Panc1 (cell line): ENCODE results near the gene ELP1. TPM values are rescaled to one million over a fixed set of nuclear protein-coding genes. Genes with fewer than 3 reads are reported as not detected.

Source experiments
- ATAC-seq: fragments of 200-7000 bp; cut with Tn5 transposase; 2 replicates; pipeline ENCODE4 v1.9.1; 2020; ENCODE audit warnings: mild to moderate bottlenecking, moderate library complexity
- BruUV-seq: library from RNA; stranded (reverse); fragments of 400-500 nt; replicated peaks from 2 replicates; lab custom pipeline; 2021; lab: Mats Ljungman, UMichigan
- CTCF ChIA-PET: fragments of 300-600 bp; sonication (Branson Sonifier 250); formaldehyde crosslinking; loops from one replicate; lab custom pipeline; 2022; ENCODE audit warnings: antibody characterized with exemption; lab: Charles Lee
- POLR2A ChIA-PET: fragments of 300-600 bp; sonication (Branson Sonifier 250); formaldehyde crosslinking; loops from one replicate; lab custom pipeline; 2022; ENCODE audit warnings: antibody characterized with exemption; lab: Charles Lee
- DNase-seq: peaks from one replicate; pipeline ENCODE4 v3.0.0-alpha.2; 2010; ENCODE audit warnings: low read depth, low spot score
- H3K27ac ChIP-seq: 2 replicates; pipeline ENCODE4 v1.5.1; 2011; ENCODE audit warnings: mild to moderate bottlenecking, low read length, inconsistent platforms
- H3K27me3 ChIP-seq: fragments of 200-500 bp; sonication (Bioruptor generic); 2 replicates; pipeline ENCODE4 v1.6.0; 2014; ENCODE audit warnings: low read length, inconsistent platforms; ENCODE audit not compliant: control insufficient read depth, insufficient read depth
- H3K36me3 ChIP-seq: fragments of 200-500 bp; sonication (Bioruptor generic); 2 replicates; pipeline ENCODE4 v1.5.1; 2014; ENCODE audit warnings: inconsistent platforms, mild to moderate bottlenecking, low read length, moderate library complexity; ENCODE audit not compliant: control insufficient read depth, insufficient read depth
- H3K4me1 ChIP-seq: 2 replicates; pipeline ENCODE4 v1.5.1; 2011; ENCODE audit warnings: inconsistent platforms, mild to moderate bottlenecking, low read length, moderate library complexity; ENCODE audit not compliant: control insufficient read depth, insufficient read depth
- H3K4me3 ChIP-seq, 2 experiments: 2 replicates each; pipeline ENCODE4 v1.5.1; 2011 to 2012; ENCODE audit warnings: low read depth in 2 of 2, low read length in 2 of 2, mild to moderate bottlenecking in 2 of 2, inconsistent platforms in 1 of 2, moderate library complexity in 1 of 2
- H3K9me3 ChIP-seq: fragments of 200-500 bp; sonication (Bioruptor generic); 2 replicates; pipeline ENCODE4 v1.5.1; 2014; ENCODE audit warnings: low read depth, mild to moderate bottlenecking, inconsistent platforms, low read length, moderate library complexity; ENCODE audit not compliant: control insufficient read depth, insufficient read depth
- POLR2AphosphoS5 ChIP-seq: IDR thresholded peaks from 2 replicates; pipeline ENCODE4 v1.6.1; 2012; ENCODE audit warnings: mild to moderate bottlenecking, low read depth, low read length, moderate library complexity
- SIN3A ChIP-seq: IDR thresholded peaks from 2 replicates; pipeline ENCODE4 v1.6.1; 2012; ENCODE audit warnings: low read depth, mild to moderate bottlenecking, low read length, moderate library complexity, borderline replicate concordance; ENCODE audit not compliant: insufficient read depth
- TCF7L2 ChIP-seq: IDR thresholded peaks from 2 replicates; pipeline ENCODE4 v1.6.1; 2011; ENCODE audit warnings: mild to moderate bottlenecking, low read depth, low read length, inconsistent platforms
- in situ Hi-C: cut with HindIII; loops from 2 replicates; pipeline ENCODE4 v1.10.0; 2016; ENCODE audit warnings: low sequenced_read_pairs, low pct_unique_long_range_greater_than_20kb
- intact Hi-C: fragments of 100-400 bp; cut with micrococcal nuclease; formaldehyde crosslinking; loops from one replicate; pipeline ENCODE4 v1.10.0; 2022; ENCODE audit not compliant: unreplicated experiment
- total RNA-seq: library from RNA; stranded (reverse); gene quantifications from one replicate; pipeline ENCODE4 v1.2.1, GENCODE V29; 2021; ENCODE audit not compliant: unreplicated experiment
- TF ChIP-seq, protein P1 (sequence below), 2 experiments: IDR thresholded peaks; 2 replicates each; pipeline ENCODE4 v1.6.1; 2011 to 2012; ENCODE audit warnings: low read depth in 2 of 2, control low read depth in 1 of 2, low read length in 1 of 2, mild to moderate bottlenecking in 1 of 2, moderate library complexity in 1 of 2; ENCODE audit not compliant: insufficient read depth in 1 of 2
- TF ChIP-seq, protein P2 (sequence below): fragments of 450-650 bp; IDR thresholded peaks from 2 replicates; pipeline ENCODE4 v1.5.1; 2017; ENCODE audit warnings: mild to moderate bottlenecking

ELP1 gene
- total RNA-seq, 1 experiment from 2014 or later = 17.1 TPM

DNA sequence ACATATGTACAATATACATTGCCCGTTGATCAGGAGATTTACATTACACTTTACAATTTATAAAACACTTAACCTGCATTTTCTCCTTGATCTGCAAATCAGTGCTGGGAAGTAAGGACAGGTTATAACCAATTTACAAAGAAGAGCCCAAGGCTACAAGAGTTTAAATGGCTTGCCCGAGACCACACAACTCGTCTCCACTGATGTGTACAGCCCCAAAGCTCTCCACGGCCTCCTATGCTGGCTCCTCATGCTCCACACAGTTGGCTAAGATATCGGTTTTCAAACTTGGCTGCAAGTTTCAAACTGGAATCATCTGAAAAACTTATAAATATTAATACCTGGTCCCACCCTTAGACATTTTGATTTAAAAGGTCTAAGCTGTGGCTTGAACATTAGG, 88.4 kb downstream of the ELP1 start:
- ATAC-seq = no peak
- ChIA-PET POLR2A (no interaction called here), CTCF (no interaction called here)

DNA sequence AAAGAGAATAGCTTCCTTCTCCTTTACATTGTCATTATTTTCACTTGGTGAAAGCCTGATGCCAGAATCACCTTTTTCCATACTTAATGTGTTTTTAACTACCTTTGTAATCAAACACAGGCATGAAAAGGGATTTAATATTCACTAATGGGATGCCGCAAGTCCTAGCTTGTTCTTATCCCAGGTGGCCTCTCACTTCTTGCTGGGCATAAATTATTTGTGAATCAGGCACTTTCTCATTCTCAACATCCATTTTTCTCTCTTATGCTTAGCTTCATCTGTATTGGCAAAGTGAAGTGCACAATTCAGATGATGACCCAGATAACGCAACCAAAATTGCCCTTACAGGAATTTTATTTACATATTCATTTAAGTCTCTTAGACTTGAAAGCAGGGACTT, 89.1 kb downstream of the ELP1 start:
- H3K36me3 ChIP-seq = no peaks in the 10 kb centered on the region
- H3K4me3 ChIP-seq = no peak overlapping the region
- BruUV-seq = no TSS peak
- intact Hi-C loops = no loop called here
- POLR2A ChIA-PET = no interaction called here
- no peaks in the 10 kb centered on the region for H3K4me1 ChIP-seq
- H3K27me3 ChIP-seq = no peaks in the 10 kb centered on the region
- TF ChIP-seq SIN3A (no peak), TCF7L2 (no peak), POLR2AphosphoS5 (no peak)
- TF ChIP-seq, protein P1, sequence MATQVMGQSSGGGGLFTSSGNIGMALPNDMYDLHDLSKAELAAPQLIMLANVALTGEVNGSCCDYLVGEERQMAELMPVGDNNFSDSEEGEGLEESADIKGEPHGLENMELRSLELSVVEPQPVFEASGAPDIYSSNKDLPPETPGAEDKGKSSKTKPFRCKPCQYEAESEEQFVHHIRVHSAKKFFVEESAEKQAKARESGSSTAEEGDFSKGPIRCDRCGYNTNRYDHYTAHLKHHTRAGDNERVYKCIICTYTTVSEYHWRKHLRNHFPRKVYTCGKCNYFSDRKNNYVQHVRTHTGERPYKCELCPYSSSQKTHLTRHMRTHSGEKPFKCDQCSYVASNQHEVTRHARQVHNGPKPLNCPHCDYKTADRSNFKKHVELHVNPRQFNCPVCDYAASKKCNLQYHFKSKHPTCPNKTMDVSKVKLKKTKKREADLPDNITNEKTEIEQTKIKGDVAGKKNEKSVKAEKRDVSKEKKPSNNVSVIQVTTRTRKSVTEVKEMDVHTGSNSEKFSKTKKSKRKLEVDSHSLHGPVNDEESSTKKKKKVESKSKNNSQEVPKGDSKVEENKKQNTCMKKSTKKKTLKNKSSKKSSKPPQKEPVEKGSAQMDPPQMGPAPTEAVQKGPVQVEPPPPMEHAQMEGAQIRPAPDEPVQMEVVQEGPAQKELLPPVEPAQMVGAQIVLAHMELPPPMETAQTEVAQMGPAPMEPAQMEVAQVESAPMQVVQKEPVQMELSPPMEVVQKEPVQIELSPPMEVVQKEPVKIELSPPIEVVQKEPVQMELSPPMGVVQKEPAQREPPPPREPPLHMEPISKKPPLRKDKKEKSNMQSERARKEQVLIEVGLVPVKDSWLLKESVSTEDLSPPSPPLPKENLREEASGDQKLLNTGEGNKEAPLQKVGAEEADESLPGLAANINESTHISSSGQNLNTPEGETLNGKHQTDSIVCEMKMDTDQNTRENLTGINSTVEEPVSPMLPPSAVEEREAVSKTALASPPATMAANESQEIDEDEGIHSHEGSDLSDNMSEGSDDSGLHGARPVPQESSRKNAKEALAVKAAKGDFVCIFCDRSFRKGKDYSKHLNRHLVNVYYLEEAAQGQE (IDR thresholded peaks at IDR 0.05; ENCODE audit: insufficient read depth in 1 of 2, low read depth in 2 of 2, low read length in 1 of 2) = no peak
- TF ChIP-seq, protein P2, sequence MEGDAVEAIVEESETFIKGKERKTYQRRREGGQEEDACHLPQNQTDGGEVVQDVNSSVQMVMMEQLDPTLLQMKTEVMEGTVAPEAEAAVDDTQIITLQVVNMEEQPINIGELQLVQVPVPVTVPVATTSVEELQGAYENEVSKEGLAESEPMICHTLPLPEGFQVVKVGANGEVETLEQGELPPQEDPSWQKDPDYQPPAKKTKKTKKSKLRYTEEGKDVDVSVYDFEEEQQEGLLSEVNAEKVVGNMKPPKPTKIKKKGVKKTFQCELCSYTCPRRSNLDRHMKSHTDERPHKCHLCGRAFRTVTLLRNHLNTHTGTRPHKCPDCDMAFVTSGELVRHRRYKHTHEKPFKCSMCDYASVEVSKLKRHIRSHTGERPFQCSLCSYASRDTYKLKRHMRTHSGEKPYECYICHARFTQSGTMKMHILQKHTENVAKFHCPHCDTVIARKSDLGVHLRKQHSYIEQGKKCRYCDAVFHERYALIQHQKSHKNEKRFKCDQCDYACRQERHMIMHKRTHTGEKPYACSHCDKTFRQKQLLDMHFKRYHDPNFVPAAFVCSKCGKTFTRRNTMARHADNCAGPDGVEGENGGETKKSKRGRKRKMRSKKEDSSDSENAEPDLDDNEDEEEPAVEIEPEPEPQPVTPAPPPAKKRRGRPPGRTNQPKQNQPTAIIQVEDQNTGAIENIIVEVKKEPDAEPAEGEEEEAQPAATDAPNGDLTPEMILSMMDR = no peak
- in situ Hi-C loops = no loop called here
- H3K27ac ChIP-seq = no peak overlapping the region
- DNase-seq (no peak), ATAC-seq (no peak)
- H3K9me3 ChIP-seq = no peaks in the 10 kb centered on the region
- CTCF ChIA-PET = no interaction called here

More for the DNA sequence above, 88.4 kb downstream of the ELP1 start:
- intact Hi-C loops (no loop called here), in situ Hi-C loops (no loop called here)
- TF ChIP-seq, protein P2 = no peak
- Histone ChIP-seq H3K4me1 (no peaks in the 10 kb centered on the region), H3K36me3 (no peaks in the 10 kb centered on the region), H3K27me3 (no peaks in the 10 kb centered on the region), H3K27ac (no peak overlapping the region), H3K9me3 (no peaks in the 10 kb centered on the region), H3K4me3 (no peak overlapping the region)
- BruUV-seq = no TSS peak
- DNase-seq = no peak

DNA sequence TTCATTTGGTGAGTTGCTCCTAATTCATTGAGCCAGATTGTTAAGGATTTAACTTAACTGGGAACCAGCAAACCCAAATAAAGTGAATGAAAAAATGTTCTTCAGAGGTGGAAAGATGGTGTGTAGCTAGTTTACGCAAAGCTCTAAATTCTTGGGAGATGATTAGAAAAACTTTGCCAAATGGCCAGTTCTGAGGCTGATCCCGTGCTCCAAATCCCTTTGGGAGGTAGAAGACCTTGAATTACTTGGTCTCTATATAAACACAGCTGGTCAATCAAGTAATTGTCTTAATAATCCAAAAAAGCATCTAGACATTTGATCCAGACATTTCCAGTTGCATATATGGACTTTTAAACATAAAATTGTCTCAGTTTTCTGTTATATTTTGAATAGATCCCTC, 89.5 kb downstream of the ELP1 start:
- H3K4me3 ChIP-seq = no peak overlapping the region
- no peaks in the 10 kb centered on the region for H3K36me3 ChIP-seq
- no peaks in the 10 kb centered on the region for H3K27me3 ChIP-seq
- no peaks in the 10 kb centered on the region for H3K4me1 ChIP-seq
- POLR2A ChIA-PET = no interaction called here
- in situ Hi-C loops = no loop called here
- no peak for ATAC-seq
- no TSS peak for BruUV-seq
- H3K27ac ChIP-seq = no peak overlapping the region
- H3K9me3 ChIP-seq = no peaks in the 10 kb centered on the region
- no peak for TF ChIP-seq TCF7L2
- intact Hi-C loops = no loop called here
- DNase-seq = no peak
- CTCF ChIA-PET = no interaction called here
